NCI-H1930 (cell line): Measurements from ENCODE around the gene TCF25.
"Not testable (repeated sequence)": the region's sequence is repeated elsewhere in the genome, so short reads cannot be mapped to it uniquely, and the experiment has no call there.

Experiments
- DNase-seq, 2 experiments: peaks; one replicate each; lab custom pipeline; 2025; lab: John Stamatoyannopoulos, UW

TCF25 gene

DNA sequence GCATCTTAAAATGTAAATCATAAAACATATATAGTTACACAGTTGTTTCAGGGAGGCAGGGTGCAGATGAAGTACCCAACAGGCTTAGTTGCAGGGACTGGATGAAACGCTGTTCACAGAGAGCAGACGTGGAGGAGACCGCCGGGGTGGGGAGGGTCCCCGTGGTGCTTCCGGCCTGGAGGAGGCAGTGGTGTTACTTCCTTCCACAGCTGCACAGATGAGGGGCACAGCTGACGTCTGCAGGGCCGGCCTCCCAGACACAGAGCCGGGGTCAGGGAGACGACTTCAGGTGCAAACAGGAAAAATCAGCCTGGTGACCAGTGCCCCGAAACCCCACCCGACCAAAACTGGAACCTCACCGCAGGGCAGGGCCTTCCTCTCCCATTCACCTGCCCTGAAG lies 28.0 kb upstream of the TCF25 start:
- DNase-seq = no peak

DNA sequence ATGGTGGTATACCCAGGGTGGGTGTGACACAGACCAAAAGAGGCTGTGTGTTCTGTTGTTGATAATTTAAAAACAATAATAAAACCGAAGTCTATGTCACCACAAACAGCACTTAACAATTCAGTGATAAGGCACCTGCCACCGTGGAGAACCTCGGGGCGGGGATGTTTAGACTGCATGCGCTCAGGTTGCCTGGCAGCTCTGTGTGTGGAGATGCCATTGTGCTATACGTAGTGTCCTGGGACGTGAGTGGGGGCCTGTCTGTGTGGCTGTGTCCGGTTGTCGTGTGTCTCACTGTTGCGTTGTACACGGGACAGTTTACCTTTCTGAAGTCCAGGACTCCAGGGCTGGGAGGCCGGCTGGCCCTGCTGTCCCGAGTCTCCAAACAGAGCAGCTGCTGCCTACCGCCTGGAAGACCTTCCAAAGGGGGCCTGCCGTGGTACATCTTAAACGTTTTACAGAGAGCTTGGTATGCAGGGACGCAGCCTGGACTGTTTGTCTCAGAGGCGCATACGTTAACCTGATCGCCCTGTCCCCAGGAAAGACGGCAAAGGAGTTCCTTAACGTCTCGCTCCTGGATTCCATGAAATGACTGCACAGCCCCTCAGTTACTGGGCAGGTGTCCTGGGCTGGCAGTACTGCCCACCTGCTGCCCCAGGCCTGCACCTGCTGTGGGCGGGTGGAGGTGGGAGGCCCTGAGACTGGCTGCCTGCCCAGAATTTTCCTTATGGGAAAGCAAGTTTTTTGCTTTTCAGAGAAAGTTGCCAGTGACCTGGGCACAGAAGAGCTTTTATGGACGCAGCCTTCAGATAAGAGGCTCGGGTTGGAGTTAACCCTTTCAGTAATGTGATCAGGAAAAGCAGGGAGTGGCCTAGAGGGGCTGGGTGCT lies 26.1 kb upstream of the TCF25 start:
- no peak for DNase-seq

DNA sequence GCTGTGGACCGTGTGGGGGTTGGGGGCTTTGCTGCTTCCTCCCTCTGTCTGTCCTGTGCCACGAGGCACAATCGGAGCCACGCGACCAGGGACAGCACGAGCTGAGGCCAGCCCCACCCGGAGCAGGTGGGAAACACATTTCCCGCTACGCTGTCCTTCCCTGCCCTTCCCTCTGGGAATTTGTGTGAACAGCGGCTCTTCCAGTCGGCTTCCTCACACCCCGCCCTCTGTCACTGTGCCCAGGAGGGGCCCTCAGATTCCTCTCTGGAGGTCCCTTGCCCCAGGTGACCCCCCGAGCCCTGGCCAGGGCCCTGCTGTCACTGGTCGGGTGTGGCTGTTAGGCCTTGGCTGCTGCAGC lies 25.5 kb upstream of the TCF25 start:
- DNase-seq = no peak

DNA sequence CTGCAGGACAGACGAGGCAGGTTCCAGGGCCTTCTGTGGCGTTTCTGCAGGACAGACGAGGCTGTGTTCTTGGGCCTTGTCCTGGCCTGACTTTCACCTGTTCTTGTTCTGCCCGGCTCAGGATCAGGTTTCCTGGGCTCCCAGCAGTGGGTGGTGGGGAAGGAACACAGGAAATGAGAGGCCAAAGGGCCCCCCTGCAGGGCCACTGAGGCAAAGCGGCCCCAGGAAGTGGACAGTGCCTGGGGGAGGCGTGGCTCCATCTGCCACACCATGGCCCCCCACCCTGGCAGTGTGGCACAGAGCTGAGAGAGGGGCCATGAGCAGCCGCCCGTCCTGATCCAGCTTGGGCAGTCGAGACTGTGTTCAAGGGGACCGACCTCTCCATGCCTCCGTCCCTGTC lies 24.4 kb upstream of the TCF25 start:
- no peak for DNase-seq

DNA sequence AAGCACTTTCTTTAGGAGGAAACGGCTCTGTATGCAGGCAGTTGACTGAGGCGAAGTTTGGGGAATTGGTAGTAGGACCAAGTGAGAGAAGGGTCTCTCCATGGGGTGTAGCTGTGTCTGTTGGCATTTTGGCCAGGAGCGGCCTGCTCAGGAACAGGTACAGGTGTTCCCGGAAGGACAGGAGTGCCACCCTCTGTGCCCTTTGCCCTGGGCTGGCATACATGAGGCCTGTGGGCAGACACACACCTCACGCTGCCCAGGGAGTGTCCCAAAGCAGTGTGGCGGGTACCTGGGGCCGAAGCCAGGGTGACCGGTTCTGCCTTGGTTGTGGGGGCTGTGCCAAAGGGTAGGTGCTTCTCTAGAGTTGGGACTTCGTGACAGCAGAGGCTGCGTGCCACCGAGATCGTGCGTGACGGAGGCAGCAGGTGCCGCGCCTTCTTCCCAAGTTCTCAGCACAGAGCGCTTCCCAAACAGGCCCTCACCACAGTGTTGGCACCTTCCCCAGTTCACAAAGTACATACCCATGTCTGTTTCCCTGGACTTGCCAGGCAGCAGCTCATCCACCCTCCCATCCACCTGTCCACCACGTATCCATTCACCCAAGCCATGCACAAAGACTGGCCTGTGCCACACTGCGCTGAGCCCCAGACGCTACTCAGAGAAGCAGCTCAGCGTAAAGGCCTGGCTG lies 19.9 kb upstream of the TCF25 start:
- DNase-seq = no peak

DNA sequence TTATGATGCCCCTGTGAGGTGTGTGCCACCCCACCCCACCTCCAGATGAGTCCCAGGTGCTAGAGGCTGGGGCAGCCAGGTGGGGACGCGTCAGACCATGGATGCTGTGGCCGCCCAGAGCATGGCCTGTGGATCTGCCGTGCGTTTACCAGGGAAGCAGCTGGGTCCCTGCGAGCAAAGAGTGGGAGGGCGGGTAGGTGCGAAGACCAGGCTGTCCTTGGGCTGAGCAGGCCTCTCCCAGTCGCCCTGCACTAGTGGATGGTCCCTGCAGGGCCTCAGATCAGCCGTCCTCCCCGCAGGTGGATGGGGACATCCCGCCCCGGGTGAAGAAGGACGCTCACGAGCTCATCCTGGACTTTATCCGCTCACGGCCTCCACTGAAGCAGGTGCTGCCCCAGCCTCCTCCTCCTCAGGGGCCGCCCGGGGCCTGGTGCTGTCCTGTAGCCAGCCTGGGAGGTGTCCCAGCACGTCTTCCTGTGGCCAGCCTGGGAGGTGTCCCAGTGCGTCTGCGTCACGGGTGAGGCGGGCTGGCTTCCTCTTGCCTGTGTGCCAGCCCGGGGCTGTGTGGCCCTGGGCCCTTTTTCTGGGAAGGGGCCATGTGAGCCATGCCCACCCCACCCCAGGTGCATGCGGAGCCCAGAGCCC lies 18.0 kb upstream of the TCF25 start:
- no peak for DNase-seq

DNA sequence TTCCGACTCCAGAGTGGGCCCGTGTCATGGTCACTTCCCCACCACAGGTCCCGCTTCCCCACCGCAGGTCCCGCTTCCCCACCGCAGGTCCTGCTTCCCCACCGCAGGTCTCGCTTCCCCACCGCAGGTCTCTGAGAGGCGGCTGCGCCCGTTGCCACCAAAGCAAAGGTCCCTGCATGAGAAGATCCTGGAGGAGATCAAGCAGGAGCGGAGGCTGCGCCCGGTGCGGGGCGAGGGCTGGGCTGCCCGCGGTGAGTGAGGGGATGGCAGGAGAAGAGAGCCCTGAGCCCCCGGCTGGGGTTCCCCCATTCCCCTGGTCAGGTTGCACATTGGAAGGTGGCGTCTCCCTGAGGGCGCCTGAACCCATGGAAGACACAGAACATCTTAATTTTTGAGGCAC lies 17.4 kb upstream of the TCF25 start:
- DNase-seq = no peak

DNA sequence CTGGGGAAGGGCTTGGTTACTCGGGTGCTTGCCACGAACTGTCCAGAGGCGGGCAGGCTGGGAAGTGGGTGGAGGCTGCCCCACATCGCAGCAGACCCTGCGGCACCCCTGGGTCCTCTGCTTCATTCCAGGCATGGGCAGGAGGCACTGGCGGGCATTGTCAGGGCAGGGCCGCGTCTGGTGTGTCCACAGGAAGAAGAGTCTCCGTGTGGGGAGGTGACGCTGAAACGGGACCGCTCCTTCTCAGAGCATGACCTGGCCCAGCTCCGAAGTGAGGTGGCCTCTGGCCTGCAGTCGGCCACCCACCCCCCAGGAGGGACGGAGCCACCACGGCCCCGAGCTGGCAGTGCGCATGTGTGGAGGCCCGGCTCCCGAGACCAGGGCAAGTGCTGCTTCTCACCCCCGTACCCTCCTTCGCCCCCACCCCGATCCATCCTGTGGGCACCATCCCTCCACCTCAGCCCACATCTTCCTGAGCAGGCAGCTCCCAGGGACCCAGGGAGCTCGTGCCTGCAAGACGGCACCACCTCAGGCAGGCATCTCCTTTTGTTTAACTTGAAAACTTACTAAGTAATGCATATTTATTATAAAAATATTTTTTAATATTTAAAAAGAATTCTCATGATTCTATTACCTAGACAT lies 14.3 kb upstream of the TCF25 start:
- DNase-seq = no peak

DNA sequence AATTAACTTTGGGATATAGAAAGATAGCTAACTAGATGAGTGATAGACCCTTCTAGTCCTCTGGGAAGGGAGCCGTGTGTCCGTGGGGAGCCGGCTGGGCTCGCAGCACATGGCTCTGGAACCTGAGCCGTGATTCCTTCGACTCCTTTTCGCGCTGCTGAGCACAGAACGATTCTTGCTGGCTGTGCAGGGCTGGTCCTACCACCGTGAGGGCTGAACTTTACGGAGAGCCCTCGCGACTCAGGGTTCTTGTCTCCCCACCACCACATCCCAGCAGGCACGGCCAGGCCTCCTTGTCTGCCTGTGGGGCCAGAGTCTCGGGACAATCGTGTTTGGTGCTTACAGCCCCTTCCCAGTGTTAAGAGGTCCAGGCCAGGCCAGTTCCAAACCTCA lies 13.8 kb upstream of the TCF25 start:
- no peak for DNase-seq

DNA sequence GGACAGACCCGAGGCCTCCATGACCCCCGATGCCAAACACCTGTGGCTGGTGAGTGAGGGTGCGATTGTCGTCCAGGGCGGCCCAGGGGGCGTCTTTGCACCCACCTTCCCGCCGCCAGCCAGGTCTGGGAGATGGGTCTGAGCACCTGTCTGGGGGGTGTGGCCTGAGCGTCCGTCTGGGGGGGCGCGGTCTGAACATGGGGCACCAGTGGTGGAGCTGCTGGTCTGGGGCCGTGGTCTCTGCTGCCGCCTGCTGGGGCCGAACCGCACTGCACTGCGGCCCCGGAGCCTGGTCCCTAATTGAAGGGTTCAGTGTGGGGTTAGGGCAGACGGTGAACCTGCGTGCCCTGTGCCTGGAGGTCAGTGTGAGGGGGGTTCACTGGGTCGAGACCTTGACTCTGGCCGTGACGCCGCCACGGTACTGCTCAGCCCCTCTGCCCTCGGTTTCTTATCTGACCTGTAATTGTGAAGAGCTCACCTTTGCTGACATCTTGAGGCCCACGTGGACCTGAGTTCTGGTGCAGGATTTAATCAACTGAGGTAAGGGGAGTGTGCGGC lies 12.6 kb upstream of the TCF25 start:
- DNase-seq = no peak

DNA sequence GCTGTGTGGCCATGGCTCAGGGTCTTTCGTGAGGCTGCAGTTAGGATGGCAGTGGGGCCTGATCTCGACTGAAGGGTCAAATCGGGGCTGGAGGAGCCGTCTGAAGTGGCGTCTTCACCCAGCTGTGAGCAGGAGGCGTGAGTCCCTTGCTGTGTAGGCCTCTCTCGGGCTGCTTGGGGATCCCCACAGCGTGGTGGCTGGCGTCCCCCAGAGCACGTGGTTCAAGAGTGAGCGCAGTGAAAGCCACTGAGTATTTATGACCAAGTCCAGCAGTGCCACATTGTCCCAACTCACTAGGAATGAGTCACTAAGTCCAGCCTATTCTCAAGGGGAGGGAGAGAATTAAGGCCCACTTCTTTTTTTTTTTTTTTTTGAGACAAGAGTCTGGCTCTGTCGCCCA lies 11.7 kb upstream of the TCF25 start:
- no peak for DNase-seq

DNA sequence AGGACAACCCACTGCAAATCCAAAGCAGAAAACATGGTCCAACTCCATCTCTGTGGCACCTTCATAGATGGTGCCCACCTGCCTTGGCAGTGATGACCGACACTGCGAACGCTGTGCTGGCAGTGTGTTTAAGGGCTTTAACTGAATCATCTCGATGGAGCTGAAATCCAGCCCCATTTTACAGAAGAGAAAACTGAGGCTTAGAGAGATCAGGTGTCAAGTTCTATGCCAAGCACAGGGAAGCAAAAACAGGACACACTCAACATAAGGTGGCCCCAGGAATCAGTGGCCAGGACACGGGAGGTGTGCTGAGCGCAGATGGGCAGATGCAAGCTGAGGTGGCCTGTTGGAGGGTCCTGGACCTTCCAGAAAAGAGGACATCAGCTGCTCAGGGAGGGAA lies 10.7 kb upstream of the TCF25 start:
- no peak for DNase-seq

DNA sequence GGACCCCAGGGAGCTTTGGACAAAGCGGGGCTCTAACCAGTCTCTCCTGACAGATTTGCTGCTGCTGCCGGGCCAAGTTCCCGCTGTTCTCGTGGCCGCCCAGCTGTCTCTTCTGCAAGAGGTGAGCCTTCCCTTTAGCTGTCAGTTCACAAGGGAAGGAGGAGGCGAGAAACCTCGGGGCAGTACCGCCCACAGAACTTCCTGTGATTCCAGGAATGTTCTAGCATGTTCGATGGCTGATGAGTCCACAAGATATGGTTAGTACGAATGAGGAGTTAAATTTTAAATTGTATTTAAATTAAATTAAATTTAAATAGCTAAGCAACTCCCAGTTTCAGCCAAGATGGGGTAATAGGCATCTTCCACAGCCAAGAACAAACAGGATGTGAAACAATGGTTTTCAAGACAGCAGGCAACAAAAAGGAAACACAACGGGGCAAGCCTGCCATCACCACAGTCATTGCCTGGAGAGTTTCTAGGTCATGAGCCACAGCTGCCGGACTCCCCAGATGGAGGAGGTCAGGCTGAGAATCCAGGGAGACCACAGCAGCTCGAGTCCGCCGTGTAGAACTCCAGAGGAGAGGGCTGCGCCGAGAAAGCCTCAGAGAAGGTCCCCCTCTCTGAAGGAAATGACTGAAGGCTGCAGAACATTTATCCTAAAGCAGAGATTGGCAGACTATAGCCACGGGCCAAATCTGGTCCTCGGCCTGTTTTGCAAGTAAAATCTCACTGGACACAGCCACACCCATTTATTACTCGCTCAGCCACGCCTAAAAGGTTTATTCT lies 9.5 kb upstream of the TCF25 start:
- no peak for DNase-seq

DNA sequence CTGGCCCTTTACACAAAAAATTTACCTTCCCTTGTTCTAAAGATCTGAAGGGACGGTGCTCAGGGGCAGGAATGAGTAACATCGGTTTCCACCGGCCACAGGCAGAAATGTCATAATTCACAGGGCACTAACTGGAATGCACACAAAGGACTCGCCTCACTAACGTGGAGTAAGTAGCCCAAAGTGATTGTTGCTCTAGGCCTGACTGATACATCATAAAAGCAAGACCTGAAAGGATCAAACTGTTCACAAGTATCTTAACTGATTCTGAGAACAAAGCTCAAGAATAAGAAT lies 8.9 kb upstream of the TCF25 start:
- DNase-seq = no peak

DNA sequence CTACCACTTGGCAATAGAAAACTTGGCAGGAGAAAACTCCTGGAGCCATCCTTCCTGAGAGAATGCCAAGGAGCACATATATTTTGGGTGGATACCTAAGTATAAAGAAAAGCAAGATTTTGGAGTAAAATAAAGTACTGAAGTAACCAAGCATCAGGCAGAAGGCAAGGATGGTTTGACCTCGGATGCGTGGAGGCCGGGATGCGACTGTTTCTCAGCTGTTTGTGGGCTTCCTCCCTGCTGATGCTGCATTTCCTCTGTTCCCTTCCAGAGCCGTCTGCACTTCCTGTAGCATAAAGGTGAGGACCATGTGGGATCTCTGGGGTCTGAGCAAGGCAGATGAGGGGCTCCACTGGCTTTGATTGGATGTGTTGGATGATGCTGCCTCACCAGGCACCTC lies 5.5 kb upstream of the TCF25 start:
- no peak for DNase-seq

DNA sequence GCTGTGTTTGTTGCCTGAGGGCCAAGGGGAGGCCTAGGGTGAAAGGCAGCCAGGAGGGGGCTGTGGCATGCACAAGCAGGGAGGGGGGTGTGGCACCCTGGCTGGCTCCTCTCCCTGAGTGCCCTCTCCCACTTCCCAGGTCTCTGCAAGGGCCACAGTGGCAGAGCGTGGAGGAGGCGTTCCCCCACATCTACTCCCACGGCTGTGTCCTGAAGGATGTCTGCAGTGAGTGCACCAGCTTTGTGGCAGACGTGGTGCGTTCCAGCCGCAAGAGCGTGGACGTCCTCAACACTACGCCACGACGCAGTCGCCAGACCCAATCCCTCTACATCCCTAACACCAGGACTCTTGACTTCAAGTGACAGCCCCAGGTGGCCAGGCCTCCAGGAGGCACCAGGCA lies 3.5 kb upstream of the TCF25 start:
- DNase-seq = no peak

DNA sequence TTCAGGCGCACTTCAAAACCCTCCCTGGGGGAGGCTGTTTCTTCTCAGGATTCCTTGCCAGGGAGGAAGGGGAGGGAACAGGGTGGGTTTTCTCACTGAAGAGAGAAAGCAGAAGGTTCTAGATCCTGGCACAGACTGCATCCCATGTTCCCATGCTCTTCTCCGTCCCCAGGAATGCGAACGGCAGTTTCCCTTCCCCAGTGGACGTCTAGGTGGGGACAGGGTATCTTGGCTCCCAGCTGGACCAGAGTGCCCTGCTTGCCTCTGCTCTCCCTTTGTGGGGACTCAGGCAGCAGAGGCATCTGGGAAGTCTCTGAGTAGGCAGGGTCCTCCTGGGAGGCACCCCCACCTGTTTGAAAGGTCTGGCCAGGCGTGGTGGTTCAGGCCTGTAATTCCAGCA lies 3.0 kb upstream of the TCF25 start:
- no peak for DNase-seq

DNA sequence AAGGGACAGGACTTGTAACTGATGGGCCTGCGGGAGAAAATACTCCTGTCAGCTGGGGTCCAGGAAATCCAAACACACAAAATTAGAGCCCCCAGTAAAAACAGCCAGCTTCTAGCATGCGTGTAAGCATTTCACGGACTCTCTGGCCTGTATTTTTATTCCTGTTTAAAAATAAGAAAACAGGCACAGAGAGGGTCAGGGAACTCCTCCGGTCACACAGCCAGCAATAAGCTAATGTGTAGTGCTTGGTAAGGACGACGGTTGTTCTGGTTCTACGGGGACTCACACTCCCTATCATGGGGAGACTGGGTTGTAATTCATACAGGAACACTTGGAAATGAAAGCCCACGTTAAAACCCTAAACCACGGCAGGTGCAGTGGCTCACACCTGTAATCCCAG lies 1.5 kb upstream of the TCF25 start:
- DNase-seq = no peak

DNA sequence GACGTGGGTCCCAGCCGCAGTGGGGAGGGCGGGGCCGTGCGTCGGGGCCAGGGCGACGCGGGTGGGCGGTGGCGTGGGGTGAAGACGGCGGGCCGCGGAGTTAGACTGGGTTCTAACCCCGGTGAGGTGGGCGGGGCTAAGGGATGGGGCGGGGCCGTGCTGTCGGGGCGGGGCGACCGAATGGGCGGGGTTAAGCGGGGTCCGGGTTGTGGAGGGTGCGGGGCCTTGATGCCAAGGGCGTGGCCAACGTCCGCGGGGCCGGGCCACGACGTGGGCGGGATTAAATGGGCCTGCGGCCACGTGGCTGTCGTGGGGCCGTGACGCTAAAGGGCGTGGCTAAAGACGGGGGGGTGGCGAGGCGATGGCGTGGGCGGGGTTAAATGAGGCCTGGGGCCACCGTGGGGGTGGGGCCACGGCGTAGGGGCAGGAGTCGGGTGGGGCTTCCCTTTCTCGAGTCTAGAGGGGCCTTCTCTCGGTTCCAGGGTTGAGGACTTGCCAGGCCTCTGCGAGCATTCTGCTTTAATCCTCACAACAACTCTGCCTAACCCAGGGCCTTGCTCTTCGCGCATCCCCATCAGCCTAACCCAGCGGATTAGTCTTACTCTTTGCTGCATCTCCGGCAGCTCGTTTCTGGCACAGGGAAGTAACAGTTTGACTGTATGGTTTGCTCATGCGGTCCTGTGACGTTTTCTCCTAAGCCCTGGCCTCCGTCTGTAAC lies 739 bp downstream of the TCF25 start:
- DNase-seq = peak; percentile 71 to 73

DNA sequence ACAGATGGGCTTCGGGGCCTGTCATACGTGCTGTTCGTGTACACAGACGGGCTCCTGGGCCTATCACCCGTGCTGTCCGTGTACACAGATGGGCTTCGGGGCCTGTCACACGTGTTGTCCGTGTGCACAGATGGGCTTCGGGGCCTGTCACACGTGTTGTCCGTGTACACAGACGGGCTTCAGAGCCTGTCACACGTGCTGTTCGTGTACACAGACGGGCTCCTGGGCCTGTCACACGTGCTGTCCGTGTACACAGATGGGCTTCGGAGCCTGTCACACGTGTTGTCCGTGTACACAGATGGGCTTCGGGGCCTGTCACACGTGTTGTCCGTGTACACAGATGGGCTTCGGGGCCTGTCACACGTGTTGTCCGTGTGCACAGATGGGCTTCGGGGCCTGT lies 5.7 kb downstream of the TCF25 start:
- DNase-seq = not testable (repeated sequence)
